CD4-positive, alpha-beta T cell treated with Interleukin-15 for 1 hour (primary cell): Measurements from ENCODE around the gene SHISAL1.

Experiments used
- DNase-seq: peaks from one replicate; pipeline ENCODE4 v3.0.0-alpha.2; 2020

SHISAL1 gene

DNA sequence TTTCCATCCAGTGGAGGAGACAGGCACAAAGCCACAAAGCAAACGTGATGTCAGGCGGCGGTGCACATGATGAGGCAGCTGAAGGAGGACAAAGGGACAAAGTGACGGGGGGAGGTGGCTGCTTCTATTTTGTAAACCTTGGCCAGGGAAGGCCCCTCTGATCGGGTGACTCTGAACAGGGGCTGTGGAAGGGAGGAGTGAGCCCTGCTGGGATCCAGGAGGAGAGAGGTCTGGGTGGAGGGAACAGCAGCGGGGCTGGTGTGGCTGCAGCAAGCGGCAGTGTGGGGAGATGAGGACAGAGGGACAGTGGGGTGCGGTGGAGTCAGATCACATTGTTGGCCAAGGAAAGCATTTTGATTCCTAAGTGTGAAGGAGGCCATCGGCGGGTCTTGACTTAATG lies 36.7 kb downstream of the SHISAL1 start:
- DNase-seq, result no peak

DNA sequence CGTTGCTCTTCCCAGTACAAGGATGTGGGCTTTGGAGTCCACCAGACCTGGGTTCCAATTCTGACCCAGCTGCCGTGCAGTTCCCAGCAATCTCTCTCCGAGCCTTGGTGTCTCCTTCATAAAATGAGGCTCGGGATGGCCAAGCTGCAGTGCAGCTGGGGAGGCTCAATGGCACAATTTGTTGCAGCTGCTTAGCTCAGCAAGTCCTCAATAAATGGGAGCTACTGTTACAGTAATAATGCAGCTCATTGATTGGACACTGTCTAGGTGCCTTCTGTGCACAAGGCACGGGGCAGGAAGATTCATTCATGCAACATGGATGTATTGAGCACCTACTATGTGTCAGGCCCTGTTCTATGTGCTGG lies 37.1 kb downstream of the SHISAL1 start:
- no peak for DNase-seq

DNA sequence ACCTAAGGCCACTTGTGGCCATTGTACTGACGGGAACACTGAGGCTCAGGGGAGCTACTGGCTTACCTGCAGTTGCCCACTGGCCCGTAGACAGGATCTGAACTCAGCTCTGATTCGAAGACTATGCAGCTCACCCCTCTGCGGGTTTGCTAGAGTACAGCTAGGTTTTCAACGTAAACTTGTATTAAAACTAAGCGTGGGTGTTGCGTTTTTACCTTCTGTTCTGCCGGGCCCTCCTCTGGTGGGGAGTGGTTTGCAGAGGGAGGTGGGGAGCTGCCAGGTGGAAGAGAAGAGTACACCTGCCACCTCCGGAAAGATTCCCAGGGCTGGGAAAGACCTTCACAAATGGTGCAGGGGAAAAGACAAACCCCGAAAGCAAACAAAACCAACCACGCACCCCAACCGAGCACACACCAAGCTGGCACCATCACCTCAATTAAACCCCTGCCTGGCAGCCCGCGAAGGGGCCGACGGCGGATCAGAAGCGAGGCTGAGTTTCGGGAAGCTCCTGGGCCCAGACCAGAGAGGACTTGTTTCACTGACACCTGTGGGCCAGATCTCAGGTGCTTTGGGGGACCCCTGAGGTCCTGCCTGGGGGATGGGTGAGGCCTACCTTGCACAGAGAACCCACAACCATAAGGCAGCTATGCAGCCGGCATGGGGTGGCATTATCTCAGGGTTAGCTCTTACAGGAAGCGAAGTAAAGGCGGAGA lies 37.7 kb downstream of the SHISAL1 start:
- DNase-seq, result no peak

DNA sequence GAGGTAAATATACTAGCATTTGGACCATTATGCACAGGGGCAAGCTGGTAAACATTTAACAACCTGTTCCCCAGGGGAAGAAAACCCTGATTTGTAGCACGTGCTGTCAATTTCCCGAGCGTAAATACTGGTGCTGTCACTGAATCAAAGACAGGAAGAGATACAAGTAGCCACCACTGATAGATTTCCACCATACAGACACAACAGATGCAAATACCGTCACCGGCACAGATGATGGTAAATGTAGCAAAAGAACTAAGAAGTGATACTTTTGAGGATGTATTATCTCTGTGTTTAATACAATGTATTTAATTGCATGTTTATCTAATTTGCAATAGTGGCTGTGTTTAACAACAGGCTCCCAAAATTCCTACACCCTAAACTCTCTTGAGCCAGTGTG lies 39.6 kb downstream of the SHISAL1 start:
- DNase-seq, result no peak

DNA sequence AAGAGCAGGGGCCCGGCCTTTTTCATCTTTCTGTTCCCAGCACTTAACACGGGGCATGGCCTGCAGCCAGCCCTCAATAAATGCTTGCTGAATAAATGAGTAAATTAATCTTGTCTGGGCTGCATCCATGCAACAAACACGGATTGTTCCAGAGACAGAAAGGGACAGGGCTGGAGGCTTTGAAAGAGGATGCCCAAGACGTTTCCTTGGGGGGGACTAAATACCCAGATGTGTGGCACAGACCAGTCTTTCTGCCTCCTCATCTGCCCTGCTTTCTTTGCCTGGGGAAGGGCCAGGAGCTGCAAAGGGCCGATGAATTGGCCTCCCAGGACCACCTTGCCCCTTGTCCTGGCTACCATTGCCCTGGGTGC lies 40.4 kb downstream of the SHISAL1 start:
- no peak for DNase-seq

DNA sequence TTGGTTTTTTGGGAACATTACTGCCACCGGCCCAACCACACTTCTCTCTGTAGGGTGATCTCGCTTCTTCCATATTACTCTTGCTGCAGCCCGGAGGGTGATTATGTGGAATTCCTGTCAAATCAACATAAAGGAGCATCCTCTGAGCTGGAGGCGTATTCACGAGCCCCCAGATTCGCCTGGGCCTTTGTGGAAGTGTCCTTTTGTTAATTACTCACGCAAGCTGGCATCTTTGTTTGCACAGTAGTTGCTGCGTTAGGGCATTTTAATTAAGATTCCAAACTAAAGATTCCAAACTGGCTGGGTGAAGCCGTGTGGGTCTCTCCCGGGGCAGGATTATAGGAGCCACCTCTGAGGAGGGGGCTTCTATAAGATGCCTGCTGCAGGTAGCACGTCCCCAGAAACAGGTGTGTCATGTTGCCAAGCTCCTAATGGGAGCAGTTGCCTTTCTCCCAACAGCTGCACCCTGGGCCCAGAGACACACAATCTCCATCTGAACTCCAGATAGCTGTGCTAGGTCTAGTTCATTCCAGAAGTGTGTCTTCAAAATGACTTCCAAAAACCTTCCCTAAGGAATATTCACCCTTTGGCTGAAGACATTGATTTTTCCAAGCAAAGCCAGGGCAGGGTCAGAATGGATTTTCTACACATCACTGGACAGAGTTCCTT lies 40.9 kb downstream of the SHISAL1 start:
- DNase-seq, result no peak

DNA sequence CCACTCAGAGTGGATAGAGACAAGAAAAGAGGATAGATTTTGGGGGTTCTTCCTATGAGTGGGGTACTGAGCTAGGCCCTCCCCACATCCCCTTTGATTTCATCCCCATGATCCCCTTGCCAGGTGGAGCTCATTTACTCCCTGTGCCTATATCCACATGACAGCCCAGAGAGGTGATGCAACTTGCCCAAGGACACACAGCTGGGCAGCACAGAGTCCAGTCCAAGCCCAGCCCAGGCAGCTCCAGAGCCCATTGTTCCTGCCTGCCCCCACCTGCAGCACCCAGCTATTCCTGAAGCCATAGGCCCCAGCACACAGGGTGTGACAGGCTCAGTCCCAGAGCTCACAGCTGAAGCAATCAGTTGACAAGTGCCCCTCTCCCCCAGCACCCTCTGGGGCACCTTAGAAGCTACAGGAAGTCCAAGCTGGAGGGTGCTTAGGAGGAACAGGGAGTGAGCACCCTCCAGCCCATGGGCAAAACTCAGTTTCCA lies 41.7 kb downstream of the SHISAL1 start:
- DNase-seq, result no peak

DNA sequence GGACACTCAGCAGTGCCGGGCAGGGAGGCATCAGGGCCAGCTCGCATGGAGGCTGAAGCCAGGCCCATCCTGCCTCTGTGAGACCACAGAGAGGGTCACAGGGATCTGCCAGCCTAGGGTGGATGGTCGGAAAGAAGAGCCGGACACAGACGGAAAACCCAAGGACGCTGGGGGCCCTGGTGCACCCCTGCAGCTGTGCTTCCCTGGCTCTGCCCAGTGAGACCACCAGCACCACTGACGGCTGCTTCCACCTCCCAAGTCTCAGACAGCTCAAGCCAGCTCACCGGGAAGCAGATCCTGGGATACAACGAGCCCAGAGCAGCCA lies 42.2 kb downstream of the SHISAL1 start:
- DNase-seq, result no peak

DNA sequence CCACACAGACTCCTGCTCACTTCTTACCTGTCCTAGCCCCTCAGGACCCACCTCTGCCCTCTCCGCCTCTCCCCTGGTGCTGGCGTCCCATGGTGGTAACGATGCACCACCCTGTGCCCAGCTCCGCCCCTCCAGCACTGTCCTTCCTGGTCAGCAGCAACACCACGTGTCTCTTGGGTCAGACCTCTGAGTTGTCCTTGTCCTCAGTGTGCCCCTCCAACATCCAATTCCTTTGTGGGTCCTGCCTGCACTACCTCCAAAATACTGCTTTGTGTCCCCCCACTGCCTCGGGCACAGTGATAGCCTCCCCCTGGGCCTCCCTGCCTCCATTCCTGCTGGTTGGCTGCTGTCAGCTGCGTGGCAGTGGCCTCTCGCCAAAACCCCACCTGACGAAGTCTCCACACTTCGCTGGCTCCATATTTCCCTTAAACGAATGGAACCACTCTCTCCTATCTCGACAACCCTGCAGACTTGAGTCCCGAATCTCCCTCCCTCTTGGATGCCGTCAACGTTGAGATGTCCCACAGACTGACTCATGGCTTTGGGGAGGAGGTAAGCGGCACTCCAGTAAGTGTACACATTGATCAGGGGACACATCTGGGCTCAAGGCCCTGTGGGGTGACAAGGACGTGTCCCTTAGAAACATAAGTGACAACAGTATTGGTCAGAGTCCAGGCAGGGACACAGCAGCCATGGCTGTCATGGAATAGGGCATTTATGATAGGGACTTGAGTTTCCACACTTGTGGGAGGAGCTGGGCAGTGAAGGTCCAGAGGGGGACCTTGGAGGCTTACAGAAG lies 42.8 kb downstream of the SHISAL1 start:
- DNase-seq, result no peak

DNA sequence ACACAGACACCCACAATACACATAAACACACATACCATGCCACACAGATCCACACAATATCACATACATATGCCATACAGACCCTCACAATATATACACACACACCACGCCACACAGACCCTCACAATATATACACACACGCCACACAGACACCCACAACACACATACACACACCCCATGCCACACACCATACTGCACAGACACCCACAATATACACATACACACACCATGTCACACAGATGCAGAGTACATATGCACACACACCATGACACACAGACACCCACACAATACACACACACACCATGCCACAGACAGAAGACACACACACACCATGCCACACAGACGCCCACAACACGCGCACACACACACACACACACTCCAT lies 43.6 kb downstream of the SHISAL1 start:
- no peak for DNase-seq

DNA sequence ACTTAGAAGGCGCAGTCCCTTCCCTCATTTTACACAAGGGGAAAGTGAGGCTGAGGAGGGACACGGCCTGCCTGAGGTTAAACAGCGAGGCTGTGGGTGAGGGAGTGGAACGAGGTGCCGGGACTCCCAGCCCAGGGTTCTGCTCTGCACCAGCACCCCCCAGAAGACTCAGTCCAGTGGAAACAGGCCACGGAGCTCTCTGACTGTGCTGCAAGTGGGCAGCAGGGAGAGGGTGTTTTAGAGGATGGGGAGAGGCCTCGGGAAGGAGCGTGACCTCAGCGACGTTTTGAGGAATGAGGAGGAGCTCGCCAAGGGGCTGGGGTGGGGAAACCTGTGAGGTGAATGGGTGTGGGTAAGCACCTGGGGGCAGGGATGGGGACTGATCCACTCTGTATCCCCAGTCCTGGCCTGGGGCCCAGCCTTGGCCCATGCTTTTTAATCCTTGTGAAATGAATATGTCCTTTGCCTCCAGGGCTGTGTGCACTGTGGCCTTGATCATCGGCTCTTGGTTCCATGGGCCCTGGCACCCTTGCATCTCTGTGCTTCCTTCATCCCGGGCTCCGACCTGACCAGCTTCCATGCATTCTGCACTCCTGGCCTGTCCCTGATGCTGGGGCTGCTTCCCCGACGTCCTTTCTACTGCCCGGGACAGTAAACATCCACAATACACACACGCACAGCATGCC lies 44.2 kb downstream of the SHISAL1 start:
- no peak for DNase-seq

DNA sequence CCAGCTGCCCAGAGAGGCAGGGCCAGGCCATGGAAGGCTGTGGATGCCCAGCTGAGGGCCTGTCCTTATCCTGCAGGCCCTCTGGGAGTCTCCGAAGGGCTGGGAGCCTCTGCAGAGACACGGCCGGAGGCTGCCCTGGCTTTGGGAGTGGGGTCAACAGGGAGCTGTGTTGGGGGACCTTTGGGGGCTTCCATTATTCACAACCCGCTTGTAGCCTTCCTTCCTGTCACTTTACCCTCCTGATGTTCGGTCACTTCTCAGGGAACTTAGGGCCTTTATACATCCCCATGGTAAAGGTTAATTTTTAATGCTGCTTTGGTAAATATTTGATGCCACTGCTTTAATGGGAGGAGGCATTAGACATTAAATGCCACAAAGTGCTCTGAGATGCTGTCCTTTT lies 44.9 kb downstream of the SHISAL1 start:
- no peak for DNase-seq

DNA sequence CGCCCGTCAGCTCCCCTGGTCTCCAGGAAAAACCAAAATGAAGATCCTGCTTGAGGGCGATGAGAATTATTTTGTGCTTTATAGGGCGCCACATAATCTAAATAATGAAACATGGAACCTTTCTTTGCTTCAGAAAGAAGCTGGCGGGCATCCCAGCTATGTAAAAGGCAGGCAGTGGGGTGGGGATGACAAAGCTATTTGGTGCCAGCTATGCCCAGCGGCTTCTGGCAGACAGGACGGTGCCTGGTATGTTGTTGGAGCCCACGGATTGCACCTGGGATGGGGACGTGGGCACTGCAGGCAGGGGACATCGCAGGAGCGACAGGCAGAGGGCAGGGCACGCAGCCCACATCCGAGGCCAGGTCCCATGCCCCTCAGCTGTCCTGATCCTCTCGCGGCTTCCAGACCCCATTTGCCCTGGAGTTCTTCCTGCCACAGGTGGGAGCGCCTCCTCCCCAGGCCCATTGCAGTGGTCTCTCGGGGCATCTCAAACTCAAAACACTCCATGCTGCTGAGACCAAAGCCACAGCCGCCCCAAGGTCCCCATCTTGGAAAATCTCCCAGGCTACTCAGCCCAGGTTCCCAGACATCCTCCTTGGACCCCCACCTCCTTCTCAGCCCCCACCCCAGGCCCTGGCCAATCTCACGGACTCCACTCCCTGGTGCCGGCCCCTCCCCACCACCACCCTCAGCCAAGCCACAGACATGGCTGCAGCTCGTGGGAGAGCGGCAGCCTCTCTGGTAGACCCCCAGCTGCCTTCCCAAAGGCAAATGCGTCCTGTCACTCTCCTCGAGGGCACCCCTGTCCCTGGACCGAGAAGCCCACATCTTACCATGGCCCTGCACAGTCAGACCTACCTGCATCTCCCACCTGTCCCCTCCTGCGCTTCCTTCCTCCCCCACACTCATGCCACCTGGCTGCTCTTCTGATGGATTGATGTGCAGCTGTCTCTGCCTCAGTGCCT lies 45.7 kb downstream of the SHISAL1 start:
- no peak for DNase-seq

DNA sequence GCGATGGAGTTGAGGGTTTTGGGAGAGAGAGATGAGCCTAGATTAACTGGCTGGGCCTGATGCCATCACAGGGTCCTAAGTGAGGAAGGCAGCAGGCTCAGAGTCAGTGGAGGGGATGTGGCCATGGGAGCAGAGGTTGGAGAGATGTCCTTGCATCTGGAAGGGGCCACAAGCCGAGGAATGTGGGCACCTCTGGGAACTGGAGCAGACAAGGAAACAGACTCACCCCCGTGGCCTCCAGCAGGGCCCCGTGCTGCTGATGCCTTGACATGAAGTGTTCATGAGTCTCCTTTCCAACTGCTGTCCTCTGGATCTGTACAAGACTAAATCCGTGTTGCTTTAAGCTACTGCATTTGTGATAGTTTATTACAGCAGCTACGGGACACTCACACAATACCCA lies 49.2 kb downstream of the SHISAL1 start:
- DNase-seq, result no peak

DNA sequence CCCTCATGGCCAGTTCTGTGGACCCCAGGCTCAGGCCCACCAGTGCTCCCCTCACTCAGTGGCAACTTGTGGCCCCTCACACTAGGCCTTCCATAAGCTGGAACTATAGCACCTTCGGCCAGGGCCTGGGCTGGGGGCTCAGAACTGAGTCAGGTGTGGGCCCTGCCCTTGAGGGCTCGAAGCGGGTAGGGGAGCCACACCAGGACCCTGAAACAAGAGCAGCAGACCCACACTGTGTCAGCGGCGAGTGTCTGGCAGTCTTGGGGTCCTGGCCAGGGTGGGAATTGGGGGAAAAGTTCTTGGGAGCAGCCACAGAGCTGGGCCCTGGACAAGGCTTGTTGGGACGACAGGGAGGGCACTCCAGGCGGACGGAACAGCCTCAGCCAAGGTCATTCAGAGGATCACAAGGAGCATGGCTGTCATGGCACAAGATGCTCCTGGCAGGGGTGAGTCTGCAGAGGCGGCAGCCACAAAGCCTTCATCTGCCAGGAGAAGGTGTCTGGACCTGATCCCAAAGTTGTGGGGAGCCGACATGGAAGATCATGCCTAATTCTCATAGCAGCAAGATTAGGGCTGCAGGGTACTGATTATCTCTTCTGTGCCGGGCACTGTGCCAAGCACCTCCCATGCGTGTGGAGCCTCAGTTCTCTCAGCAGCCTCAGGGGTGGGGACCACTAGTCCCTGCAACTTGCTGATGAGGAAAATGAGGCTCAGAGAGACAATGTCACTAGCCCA lies 50.7 kb downstream of the SHISAL1 start:
- DNase-seq, result no peak

DNA sequence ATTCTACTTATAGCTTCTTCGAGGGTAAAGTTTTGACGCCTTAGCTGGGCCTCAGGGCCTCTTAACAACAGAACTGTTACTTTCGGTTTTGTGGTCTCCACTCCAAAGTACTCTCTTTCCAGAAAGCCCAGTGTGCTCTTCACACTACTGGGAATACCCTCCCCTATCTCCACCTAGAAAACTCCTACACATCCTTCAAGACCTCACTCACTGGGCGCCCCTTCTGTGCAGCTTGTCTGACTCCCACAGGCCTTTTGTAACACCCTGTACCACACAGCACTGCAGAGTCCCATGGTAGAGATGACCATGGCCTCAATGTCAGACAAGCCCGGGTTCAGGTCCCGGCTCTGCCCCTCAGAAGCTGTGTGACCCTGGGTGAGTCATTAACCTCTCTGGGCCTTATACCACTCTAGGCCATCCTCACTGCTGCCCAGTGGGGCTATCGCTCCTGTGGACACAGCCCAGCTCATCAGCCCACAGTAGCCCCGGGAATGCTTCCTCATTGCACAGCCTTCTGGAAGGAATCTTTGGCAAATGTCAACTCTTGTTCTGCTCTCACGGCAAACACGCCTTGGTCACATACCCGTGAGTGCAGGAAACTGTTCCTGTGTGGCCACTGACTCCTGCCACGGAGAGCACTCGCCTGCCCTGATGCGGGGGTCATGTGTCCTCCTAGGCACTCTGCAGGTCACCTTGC lies 51.4 kb downstream of the SHISAL1 start:
- no peak for DNase-seq

DNA sequence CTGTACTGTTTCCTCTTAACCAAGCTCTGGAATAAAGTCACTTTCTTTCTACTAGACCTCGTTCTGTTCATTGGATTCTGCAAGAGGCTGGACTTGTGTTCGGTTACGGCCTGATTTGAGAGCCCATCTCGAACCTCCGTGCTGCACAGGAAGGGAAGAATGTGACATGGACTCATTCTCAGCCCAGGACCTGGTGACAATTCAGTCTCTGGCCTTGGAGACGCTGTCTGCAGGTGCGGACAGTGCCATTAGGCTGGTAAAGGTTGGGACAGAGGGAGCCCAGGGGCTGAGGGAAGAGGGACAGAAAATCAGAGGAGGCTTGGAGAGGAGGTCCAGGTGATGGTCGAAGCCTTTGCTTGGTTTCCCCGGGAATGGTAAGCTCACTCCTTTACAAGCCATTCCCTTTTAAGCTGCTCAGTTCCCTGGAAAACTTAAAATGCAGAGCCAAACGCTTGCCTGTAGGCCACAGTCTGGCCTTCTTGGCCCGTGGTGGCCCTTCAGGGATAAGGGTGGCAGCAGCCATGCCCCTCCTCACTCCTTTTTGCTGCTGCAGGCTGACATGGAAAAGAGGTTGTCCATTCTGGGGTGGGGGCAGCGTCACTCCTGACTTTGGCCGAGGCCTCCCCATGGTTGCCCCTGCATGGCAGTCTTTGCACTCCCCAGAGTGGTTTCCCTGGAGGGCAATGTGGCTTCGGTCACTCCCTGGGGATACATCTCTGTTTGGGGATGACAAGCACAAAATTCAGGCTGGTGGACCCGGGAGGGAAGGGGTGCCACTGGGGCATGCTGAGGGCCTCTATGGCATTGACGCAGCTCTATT lies 52.3 kb downstream of the SHISAL1 start:
- no peak for DNase-seq

DNA sequence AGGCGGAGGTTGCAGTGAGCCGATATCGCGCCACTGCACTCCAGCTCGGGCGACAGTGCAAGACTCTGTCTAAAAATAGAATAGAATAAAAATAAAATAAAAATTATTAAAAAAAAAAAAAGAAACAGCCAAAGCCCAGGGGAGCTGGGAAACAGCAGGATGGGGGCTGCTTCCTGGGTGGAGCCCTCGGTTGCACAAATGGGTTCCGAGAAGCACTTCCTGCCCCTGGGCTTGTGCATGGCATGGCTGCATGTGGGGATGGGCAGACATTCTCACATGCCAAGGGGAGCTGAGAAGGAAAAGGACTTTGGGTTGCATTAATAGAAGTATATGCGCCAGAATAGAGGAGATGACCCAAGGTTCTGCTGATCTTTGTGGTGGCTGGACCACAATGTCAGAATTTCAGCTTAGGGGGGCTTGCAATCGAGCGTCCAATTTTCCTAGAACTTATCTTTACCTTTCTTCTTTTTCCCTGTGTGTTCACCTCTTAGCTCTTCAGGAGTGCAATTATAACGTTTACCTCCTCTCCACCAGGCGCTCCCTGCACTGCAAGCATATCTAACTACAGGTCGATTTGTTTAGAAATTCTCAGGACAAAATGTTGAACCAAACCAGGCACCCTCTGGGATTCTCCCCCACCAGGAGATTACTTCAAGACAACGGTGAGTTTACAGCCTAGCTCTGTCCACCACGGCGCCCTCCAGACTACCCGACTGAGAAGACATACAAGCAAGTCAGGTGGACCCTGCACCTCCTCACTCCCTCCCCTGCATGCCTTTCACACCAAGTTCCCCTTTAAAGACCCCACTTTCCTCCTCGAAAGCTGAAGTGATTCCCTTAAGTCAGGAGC lies 53.2 kb downstream of the SHISAL1 start:
- DNase-seq, result no peak
